K562 (cell line): ENCODE data around the gene HIRIP3. TPM values are rescaled to one million over a fixed set of nuclear protein-coding genes. Genes with fewer than 3 reads are reported as not detected.

Experiments used
- BMI1 ChIP-seq: fragments of 150-350 bp; IDR thresholded peaks from 2 replicates; pipeline ENCODE4 v1.6.1; 2014; ENCODE audit warnings: low read length
- CHD4 ChIP-seq: fragments of 200-600 bp; sonication (generic); IDR thresholded peaks from 3 replicates; pipeline ENCODE4 v1.6.1; 2012; ENCODE audit warnings: low read depth, mild to moderate bottlenecking, mixed read lengths, low read length, inconsistent platforms; ENCODE audit not compliant: insufficient read depth, insufficient replicate concordance, poor library complexity, severe bottlenecking
- MEIS2 ChIP-seq: fragments of 450-650 bp; IDR thresholded peaks from 2 replicates; pipeline ENCODE4 v1.6.1; 2014; ENCODE audit warnings: mild to moderate bottlenecking; ENCODE audit not compliant: partially characterized antibody
- OTX1 ChIP-seq: fragments of 450-650 bp; formaldehyde crosslinking; IDR thresholded peaks from 2 replicates; pipeline ENCODE4 v1.4.0; 2022; ENCODE audit warnings: mild to moderate bottlenecking
- PRMT5 ChIP-seq: sonication (generic); formaldehyde crosslinking; IDR thresholded peaks from 2 replicates; pipeline ENCODE4 v1.5.0; 2020; ENCODE audit warnings: missing genetic modification reagents
- ZBTB7A ChIP-seq: IDR thresholded peaks from 2 replicates; pipeline ENCODE4 v1.6.1; 2011; ENCODE audit warnings: low read depth, mild to moderate bottlenecking, low read length, moderate library complexity, borderline replicate concordance; ENCODE audit not compliant: control insufficient read depth
- ZNF3 ChIP-seq: fragments of 250-450 bp; sonication (Bioruptor Pico); IDR thresholded peaks from 2 replicates; pipeline ENCODE4 v1.5.0; 2021; ENCODE audit warnings: mild to moderate bottlenecking, moderate library complexity
- ZNF408 ChIP-seq: fragments of 250-450 bp; sonication (Bioruptor Pico); IDR thresholded peaks from 2 replicates; pipeline ENCODE4 v1.4.0; 2020; ENCODE audit warnings: low read depth, mild to moderate bottlenecking, moderate library complexity
- ZNF445 ChIP-seq: fragments of 250-450 bp; sonication (Bioruptor Pico); IDR thresholded peaks from 2 replicates; pipeline ENCODE4 v1.4.0; 2020; ENCODE audit warnings: low read depth, mild to moderate bottlenecking, moderate library complexity
- ZNF589 ChIP-seq: fragments of 200-800 bp; sonication (Bioruptor generic); IDR thresholded peaks from 2 replicates; pipeline ENCODE4 v1.6.1; 2016; ENCODE audit warnings: low read depth, missing genetic modification characterization, missing compliant biosample characterization
- ZNF77 ChIP-seq: fragments of 250-450 bp; sonication (Bioruptor Pico); IDR thresholded peaks from 2 replicates; pipeline ENCODE4 v1.5.0; 2020
- polyA plus RNA-seq, 8 experiments: library from polyadenylated mRNA; depleted of rRNA in 4 of 8; stranded (reverse) in 5 of 8; unstranded in 3 of 8; fragments of >200 nt; fragmentation: Nextera tagmentation in 2 of 8; fragmentation: Illumina TruSeq in 1 of 8; extraction: Ambion mirVana in 2 of 8; extraction: Trizol in 1 of 8; gene quantifications; 2 replicates each; pipeline versions ENCODE4 v1.2.1 to v1.2.3, GENCODE V29; 2011 to 2014; ENCODE audit warnings: inconsistent platforms in 1 of 8, missing spikeins in 1 of 8
- total RNA-seq, 7 experiments: library from RNA; depleted of rRNA in 6 of 7; stranded (reverse); fragments of >200 nt in 6 of 7; fragmentation: Illumina TruSeq in 2 of 7; extraction: Trizol in 2 of 7; gene quantifications; 2 replicates each; pipeline versions ENCODE4 v1.2.1 to v1.2.3, GENCODE V29; 2011 to 2021; ENCODE audit warnings: low replicate concordance in 1 of 7
- TF ChIP-seq, protein P1 (sequence below): IDR thresholded peaks from 2 replicates; pipeline ENCODE4 v1.6.1; 2011; ENCODE audit warnings: borderline replicate concordance, low read depth, mild to moderate bottlenecking, moderate library complexity, low read length; ENCODE audit not compliant: insufficient read depth, poor library complexity, severe bottlenecking
- TF ChIP-seq, protein P2 (sequence below): fragments of 450-650 bp; IDR thresholded peaks from 2 replicates; pipeline ENCODE4 v1.6.1; 2016; ENCODE audit warnings: borderline replicate concordance
- TF ChIP-seq, protein P3 (sequence below): fragments of 450-650 bp; IDR thresholded peaks from 2 replicates; pipeline ENCODE4 v1.6.1; 2016; ENCODE audit warnings: low read depth

The HIRIP3 gene
- total and polyA plus RNA-seq, 9 of the 15 experiments (the other 6 are each of a cell fraction or from before 2014, with no cell fraction given), result 3.3 to 38.2 (median 18.2) TPM

DNA sequence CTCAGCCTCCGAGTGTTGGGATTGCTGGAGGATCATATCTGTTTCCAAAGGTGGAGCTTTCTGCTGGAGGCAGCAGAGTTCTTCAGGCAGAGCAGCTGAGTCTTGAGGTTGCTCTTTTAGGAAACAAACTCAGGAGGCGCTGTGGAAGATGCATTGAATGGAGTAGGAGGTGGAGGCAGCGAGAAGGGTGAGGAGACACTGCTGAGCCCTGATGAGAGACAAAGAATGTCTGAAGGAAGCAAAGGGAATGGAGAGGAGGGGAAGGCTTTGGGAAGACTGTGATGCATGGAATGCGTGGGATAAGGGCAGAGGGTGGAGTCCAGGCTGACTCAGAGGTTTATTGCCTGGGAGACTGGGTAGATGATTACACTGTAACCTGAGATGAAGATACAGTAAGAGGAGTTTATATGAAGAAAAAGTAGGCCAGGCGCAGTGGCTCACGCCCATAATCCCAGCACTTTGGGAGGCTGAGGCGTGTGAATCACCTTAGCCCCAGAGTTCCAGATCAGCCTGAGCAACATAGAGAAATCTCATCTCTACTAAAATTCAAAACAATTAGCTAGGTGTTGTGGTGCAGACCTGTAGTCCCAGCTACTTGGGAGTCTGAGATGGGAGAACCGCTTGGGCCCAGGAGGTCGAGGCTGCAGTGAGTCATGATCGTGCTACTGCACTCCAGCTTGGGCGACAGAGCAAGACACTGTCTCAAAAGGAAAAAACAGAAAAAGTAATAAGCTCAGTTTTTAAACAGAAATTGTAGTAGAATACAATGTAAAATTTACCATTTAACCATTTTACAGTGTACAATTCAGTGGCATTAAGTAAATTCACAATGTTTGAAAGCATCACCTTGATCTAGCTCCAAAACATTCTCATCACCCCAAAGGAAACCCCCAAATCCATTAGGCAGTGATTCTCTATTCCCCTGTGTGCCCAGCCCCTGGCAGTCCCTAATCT is 51.3 kb downstream of the HIRIP3 start (continued):
- TF ChIP-seq, protein P1, sequence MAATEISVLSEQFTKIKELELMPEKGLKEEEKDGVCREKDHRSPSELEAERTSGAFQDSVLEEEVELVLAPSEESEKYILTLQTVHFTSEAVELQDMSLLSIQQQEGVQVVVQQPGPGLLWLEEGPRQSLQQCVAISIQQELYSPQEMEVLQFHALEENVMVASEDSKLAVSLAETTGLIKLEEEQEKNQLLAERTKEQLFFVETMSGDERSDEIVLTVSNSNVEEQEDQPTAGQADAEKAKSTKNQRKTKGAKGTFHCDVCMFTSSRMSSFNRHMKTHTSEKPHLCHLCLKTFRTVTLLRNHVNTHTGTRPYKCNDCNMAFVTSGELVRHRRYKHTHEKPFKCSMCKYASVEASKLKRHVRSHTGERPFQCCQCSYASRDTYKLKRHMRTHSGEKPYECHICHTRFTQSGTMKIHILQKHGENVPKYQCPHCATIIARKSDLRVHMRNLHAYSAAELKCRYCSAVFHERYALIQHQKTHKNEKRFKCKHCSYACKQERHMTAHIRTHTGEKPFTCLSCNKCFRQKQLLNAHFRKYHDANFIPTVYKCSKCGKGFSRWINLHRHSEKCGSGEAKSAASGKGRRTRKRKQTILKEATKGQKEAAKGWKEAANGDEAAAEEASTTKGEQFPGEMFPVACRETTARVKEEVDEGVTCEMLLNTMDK, result no peak
- TF ChIP-seq CHD4 (no peak), PRMT5 (CRISPR knock-in tag) (no peak), ZNF589 (CRISPR knock-in tag) (no peak), MEIS2 (peak; percentile 24), ZNF3 (CRISPR knock-in tag) (no peak), ZNF445 (no peak), ZNF408 (CRISPR knock-in tag) (no peak), ZBTB7A (no peak), BMI1 (no peak), OTX1 (CRISPR knock-in tag) (no peak), ZNF77 (CRISPR knock-in tag) (no peak)
- TF ChIP-seq, protein P2, sequence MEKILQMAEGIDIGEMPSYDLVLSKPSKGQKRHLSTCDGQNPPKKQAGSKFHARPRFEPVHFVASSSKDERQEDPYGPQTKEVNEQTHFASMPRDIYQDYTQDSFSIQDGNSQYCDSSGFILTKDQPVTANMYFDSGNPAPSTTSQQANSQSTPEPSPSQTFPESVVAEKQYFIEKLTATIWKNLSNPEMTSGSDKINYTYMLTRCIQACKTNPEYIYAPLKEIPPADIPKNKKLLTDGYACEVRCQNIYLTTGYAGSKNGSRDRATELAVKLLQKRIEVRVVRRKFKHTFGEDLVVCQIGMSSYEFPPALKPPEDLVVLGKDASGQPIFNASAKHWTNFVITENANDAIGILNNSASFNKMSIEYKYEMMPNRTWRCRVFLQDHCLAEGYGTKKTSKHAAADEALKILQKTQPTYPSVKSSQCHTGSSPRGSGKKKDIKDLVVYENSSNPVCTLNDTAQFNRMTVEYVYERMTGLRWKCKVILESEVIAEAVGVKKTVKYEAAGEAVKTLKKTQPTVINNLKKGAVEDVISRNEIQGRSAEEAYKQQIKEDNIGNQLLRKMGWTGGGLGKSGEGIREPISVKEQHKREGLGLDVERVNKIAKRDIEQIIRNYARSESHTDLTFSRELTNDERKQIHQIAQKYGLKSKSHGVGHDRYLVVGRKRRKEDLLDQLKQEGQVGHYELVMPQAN, result peak; percentile 66
- TF ChIP-seq, protein P3, sequence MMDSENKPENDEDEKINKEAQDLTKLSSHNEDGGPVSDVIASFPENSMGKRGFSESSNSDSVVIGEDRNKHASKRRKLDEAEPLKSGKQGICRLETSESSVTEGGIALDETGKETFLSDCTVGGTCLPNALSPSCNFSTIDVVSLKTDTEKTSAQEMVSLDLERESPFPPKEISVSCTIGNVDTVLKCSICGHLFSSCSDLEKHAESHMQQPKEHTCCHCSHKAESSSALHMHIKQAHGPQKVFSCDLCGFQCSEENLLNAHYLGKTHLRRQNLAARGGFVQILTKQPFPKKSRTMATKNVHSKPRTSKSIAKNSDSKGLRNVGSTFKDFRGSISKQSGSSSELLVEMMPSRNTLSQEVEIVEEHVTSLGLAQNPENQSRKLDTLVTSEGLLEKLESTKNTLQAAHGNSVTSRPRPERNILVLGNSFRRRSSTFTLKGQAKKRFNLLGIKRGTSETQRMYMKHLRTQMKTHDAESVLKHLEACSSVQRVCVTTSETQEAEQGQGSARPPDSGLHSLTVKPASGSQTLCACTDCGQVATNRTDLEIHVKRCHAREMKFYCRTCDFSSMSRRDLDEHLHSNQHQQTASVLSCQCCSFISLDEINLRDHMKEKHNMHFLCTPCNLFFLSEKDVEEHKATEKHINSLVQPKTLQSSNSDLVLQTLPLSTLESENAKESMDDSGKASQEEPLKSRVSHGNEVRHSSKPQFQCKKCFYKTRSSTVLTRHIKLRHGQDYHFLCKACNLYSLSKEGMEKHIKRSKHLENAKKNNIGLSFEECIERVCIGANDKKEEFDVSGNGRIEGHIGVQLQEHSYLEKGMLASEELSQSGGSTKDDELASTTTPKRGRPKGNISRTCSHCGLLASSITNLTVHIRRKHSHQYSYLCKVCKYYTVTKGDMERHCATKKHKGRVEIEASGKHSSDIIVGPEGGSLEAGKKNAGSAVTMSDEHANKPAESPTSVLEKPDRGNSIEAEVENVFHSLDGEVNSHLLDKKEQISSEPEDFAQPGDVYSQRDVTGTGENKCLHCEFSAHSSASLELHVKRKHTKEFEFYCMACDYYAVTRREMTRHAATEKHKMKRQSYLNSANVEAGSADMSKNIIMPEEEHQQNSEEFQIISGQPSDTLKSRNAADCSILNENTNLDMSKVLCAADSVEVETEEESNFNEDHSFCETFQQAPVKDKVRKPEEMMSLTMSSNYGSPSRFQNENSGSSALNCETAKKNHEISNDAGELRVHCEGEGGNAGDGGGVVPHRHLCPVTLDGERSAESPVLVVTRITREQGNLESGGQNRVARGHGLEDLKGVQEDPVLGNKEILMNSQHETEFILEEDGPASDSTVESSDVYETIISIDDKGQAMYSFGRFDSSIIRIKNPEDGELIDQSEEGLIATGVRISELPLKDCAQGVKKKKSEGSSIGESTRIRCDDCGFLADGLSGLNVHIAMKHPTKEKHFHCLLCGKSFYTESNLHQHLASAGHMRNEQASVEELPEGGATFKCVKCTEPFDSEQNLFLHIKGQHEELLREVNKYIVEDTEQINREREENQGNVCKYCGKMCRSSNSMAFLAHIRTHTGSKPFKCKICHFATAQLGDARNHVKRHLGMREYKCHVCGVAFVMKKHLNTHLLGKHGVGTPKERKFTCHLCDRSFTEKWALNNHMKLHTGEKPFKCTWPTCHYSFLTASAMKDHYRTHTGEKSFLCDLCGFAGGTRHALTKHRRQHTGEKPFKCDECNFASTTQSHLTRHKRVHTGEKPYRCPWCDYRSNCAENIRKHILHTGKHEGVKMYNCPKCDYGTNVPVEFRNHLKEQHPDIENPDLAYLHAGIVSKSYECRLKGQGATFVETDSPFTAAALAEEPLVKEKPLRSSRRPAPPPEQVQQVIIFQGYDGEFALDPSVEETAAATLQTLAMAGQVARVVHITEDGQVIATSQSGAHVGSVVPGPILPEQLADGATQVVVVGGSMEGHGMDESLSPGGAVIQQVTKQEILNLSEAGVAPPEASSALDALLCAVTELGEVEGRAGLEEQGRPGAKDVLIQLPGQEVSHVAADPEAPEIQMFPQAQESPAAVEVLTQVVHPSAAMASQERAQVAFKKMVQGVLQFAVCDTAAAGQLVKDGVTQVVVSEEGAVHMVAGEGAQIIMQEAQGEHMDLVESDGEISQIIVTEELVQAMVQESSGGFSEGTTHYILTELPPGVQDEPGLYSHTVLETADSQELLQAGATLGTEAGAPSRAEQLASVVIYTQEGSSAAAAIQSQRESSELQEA, result no peak
